K562 (cell line): ENCODE measurements around the gene TAF15. TPM values are rescaled to one million over a fixed set of nuclear protein-coding genes. Genes with fewer than 3 reads are reported as not detected.

ENCODE experiments used
- ARID1B ChIP-seq: fragments of 450-650 bp; IDR thresholded peaks from 2 replicates; pipeline ENCODE4 v1.6.1; 2016; ENCODE audit warnings: antibody characterized with exemption, mild to moderate bottlenecking, inconsistent platforms
- BCL6 ChIP-seq: fragments of 250-450 bp; sonication (Bioruptor Pico); IDR thresholded peaks from 2 replicates; pipeline ENCODE4 v1.4.0; 2020
- CBFA2T2 ChIP-seq: fragments of 450-650 bp; conservative IDR thresholded peaks from 2 replicates; pipeline ENCODE4 v1.6.1; 2017; ENCODE audit warnings: mild to moderate bottlenecking
- CBFA2T3 ChIP-seq: fragments of 450-650 bp; IDR thresholded peaks from 2 replicates; pipeline ENCODE4 v1.6.1; 2017
- CBX3 ChIP-seq, 2 experiments: IDR thresholded peaks; 1 replicate in 1 of 2; 2 replicates in 1 of 2; pipeline ENCODE4 v1.6.1; 2012; ENCODE audit warnings: inconsistent platforms in 2 of 2, low read length in 2 of 2, borderline replicate concordance in 1 of 2, control low read depth in 1 of 2
- DPF2 ChIP-seq: fragments of 450-650 bp; IDR thresholded peaks from 2 replicates; pipeline ENCODE4 v1.6.1; 2016
- EGR1 ChIP-seq: fragments of 450-650 bp; conservative IDR thresholded peaks from 2 replicates; pipeline ENCODE4 v1.6.1; 2017; ENCODE audit warnings: mild to moderate bottlenecking
- HMG20A ChIP-seq: fragments of 450-650 bp; formaldehyde crosslinking; conservative IDR thresholded peaks from 2 replicates; pipeline ENCODE4 v1.4.0; 2020; ENCODE audit warnings: mild to moderate bottlenecking, mixed read lengths
- HNRNPLL ChIP-seq: fragments of 200-400 bp; formaldehyde crosslinking; IDR thresholded peaks from 2 replicates; pipeline ENCODE4 v1.6.1; 2017; ENCODE audit warnings: low read length, low read depth, mild to moderate bottlenecking; ENCODE audit not compliant: poor library complexity, severe bottlenecking
- LARP7 ChIP-seq: fragments of 450-650 bp; IDR thresholded peaks from 2 replicates; pipeline ENCODE4 v1.6.1; 2016
- MEIS2 ChIP-seq: fragments of 450-650 bp; IDR thresholded peaks from 2 replicates; pipeline ENCODE4 v1.6.1; 2014; ENCODE audit warnings: mild to moderate bottlenecking; ENCODE audit not compliant: partially characterized antibody
- MYC ChIP-seq, 2 experiments: fragments of 250-450 bp in 1 of 2; sonication (Bioruptor Pico) in 1 of 2; IDR thresholded peaks; 2 replicates each; pipeline versions ENCODE4 v1.5.1 to v1.6.1; 2012 to 2021; ENCODE audit warnings: low read depth in 2 of 2, borderline replicate concordance in 1 of 2, improper control_type of control experiment in 1 of 2, low read length in 1 of 2, mild to moderate bottlenecking in 1 of 2, moderate library complexity in 1 of 2
- NCOR1 ChIP-seq: fragments of 450-650 bp; IDR thresholded peaks from 2 replicates; pipeline ENCODE4 v1.6.1; 2016; ENCODE audit warnings: mild to moderate bottlenecking, moderate library complexity
- NKRF ChIP-seq: fragments of 450-650 bp; IDR thresholded peaks from 2 replicates; pipeline ENCODE4 v1.6.1; 2016; ENCODE audit warnings: borderline replicate concordance
- NRF1 ChIP-seq, 2 experiments: fragments of 450-650 bp; IDR thresholded peaks in 1 of 2; conservative IDR thresholded peaks in 1 of 2; 2 replicates each; pipeline ENCODE4 v1.6.1; 2014; ENCODE audit warnings: mild to moderate bottlenecking in 2 of 2
- SLC30A9 ChIP-seq: fragments of 250-450 bp; sonication (Bioruptor Pico); IDR thresholded peaks from 2 replicates; pipeline ENCODE4 v1.8.0; 2022; ENCODE audit warnings: mild to moderate bottlenecking, moderate library complexity
- SMARCA4 ChIP-seq: fragments of 450-650 bp; IDR thresholded peaks from 2 replicates; pipeline ENCODE4 v1.6.1; 2016
- SRSF1 ChIP-seq: fragments of 200-400 bp; formaldehyde crosslinking; IDR thresholded peaks from 2 replicates; pipeline ENCODE4 v1.6.1; 2017; ENCODE audit warnings: mild to moderate bottlenecking, low read depth, low read length, moderate library complexity
- TAL1 ChIP-seq: fragments of 450-650 bp; IDR thresholded peaks from 2 replicates; pipeline ENCODE4 v1.6.1; 2016; ENCODE audit warnings: mild to moderate bottlenecking
- TCF3 ChIP-seq: sonication (generic); formaldehyde crosslinking; IDR thresholded peaks from 2 replicates; pipeline ENCODE4 v1.4.0; 2020; ENCODE audit warnings: mild to moderate bottlenecking, missing genetic modification reagents
- U2AF2 ChIP-seq: fragments of 200-400 bp; formaldehyde crosslinking; optimal IDR thresholded peaks from 2 replicates; pipeline ENCODE3; 2017; ENCODE audit warnings: low read depth, mild to moderate bottlenecking, low read length
- ZNF143 ChIP-seq: sonication (generic); formaldehyde crosslinking; IDR thresholded peaks from 2 replicates; pipeline ENCODE4 v1.9.0; 2022; ENCODE audit warnings: mild to moderate bottlenecking, missing genetic modification reagents
- polyA plus RNA-seq, 8 experiments: library from polyadenylated mRNA; depleted of rRNA in 4 of 8; stranded (reverse) in 5 of 8; unstranded in 3 of 8; fragments of >200 nt; fragmentation: Nextera tagmentation in 2 of 8; fragmentation: Illumina TruSeq in 1 of 8; extraction: Ambion mirVana in 2 of 8; extraction: Trizol in 1 of 8; gene quantifications; 2 replicates each; pipeline versions ENCODE4 v1.2.1 to v1.2.3, GENCODE V29; 2011 to 2014; ENCODE audit warnings: inconsistent platforms in 1 of 8, missing spikeins in 1 of 8
- total RNA-seq, 7 experiments: library from RNA; depleted of rRNA in 6 of 7; stranded (reverse); fragments of >200 nt in 6 of 7; fragmentation: Illumina TruSeq in 2 of 7; extraction: Trizol in 2 of 7; gene quantifications; 2 replicates each; pipeline versions ENCODE4 v1.2.1 to v1.2.3, GENCODE V29; 2011 to 2021; ENCODE audit warnings: low replicate concordance in 1 of 7
- TF ChIP-seq, protein P1 (sequence below): sonication (generic); formaldehyde crosslinking; IDR thresholded peaks from 2 replicates; pipeline ENCODE4 v1.8.0; 2022; ENCODE audit warnings: mild to moderate bottlenecking, missing genetic modification reagents
- TF ChIP-seq, protein P2 (sequence below), 2 experiments: IDR thresholded peaks in 1 of 2; conservative IDR thresholded peaks in 1 of 2; 2 replicates each; pipeline ENCODE4 v1.6.1; 2016; ENCODE audit warnings: low read depth in 2 of 2, mild to moderate bottlenecking in 1 of 2, missing compliant biosample characterization in 1 of 2, missing genetic modification characterization in 1 of 2, moderate library complexity in 1 of 2

Gene TAF15
- total and polyA plus RNA-seq, 9 of the 15 experiments (the other 6 are each of a cell fraction or from before 2014, with no cell fraction given), result 4.1 to 272 (median 56.8) TPM

DNA sequence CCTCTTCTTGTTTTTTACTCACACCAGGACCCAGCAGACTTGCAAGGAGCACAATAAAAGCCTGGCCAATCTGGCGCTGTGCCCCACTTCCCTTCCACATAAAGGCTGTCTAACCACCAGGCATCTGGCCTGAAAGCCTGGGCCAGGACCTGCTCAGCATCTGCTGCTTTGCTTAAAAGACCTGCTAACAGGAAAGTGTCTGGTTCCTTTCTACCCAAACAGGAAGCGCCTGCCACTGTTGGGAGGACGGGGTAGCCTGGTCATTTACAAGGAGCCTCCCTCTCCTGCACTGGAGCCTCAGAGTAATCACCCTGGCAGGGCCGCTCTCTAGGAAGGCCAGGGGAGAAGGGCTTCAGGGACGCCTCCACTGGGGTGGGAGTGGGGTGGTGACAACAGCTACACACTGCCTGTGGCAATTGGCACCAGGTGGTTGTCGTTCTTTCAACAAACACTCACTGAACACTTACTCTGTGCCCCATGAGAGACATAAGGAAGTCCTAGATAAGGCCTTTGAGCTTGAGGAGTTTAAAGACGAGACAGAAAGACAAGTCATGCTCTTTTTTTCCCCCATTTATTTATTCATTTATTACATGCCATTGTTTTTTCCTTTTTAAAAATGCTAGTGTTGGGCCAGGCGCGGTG is 7.6 kb upstream of the TAF15 start (continued):
- TF ChIP-seq DPF2 (peak; percentile 61; the same call in 1 of the 2 replicates), NKRF (no peak), ARID1B (peak; percentile 64), MYC (IDR thresholded peaks at IDR 0.05; ENCODE audit: low read depth, low read length) (no peak), MYC (CRISPR knock-in tag; IDR thresholded peaks at IDR 0.05; ENCODE audit: borderline replicate concordance, low read depth) (no peak), TCF3 (CRISPR knock-in tag) (peak; percentile 51), TAL1 (peak; percentile 58), U2AF2 (no peak), SMARCA4 (no peak), ZNF143 (CRISPR knock-in tag) (no peak), HMG20A (CRISPR knock-in tag) (no peak), BCL6 (no peak), EGR1 (no peak), SRSF1 (no peak), CBX3 (IDR thresholded peaks at IDR 0.05; ENCODE audit: borderline replicate concordance in 1 of 2, low read length in 2 of 2) (no peak), NRF1 (conservative IDR thresholded peaks at IDR 0.05 in 1 of 2, IDR thresholded peaks at IDR 0.05 in 1 of 2) (no peak), SLC30A9 (CRISPR knock-in tag) (no peak), CBFA2T2 (peak; percentile 35; the same call in 1 of the 2 replicates), CBFA2T3 (peak; percentile 75), MEIS2 (peak; percentile 62), NCOR1 (peak; percentile 25; the same call in 1 of the 2 replicates), LARP7 (no peak), HNRNPLL (no peak)
- TF ChIP-seq, protein P1, sequence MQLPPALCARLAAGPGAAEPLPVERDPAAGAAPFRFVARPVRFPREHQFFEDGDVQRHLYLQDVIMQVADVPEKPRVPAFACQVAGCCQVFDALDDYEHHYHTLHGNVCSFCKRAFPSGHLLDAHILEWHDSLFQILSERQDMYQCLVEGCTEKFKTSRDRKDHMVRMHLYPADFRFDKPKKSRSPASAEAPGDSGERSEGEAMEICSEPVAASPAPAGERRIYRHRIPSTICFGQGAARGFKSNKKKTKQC (CRISPR knock-in tag), result no peak
- TF ChIP-seq, protein P2, sequence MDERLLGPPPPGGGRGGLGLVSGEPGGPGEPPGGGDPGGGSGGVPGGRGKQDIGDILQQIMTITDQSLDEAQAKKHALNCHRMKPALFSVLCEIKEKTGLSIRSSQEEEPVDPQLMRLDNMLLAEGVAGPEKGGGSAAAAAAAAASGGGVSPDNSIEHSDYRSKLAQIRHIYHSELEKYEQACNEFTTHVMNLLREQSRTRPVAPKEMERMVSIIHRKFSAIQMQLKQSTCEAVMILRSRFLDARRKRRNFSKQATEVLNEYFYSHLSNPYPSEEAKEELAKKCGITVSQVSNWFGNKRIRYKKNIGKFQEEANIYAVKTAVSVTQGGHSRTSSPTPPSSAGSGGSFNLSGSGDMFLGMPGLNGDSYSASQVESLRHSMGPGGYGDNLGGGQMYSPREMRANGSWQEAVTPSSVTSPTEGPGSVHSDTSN (CRISPR knock-in tag; IDR thresholded peaks at IDR 0.05; ENCODE audit: low read depth), result no peak
- TF ChIP-seq, protein P2 (tag; conservative IDR thresholded peaks at IDR 0.05; ENCODE audit: low read depth), result 0 out of 2 replicates have a peak, but pooled peaks have one; percentile 45
- TF ChIP-seq, all 486 proteins: peak for 10
